ENCODE results near the gene WIF1. TPM values are rescaled to one million over a fixed set of nuclear protein-coding genes. Genes with fewer than 3 reads are reported as not detected.

WIF1 gene
- total and polyA plus RNA-seq, 8 donors, result 42.5 to 311 (median 214) TPM

- intact Hi-C loops (cut with DNase I), result no loop called here
- no peak for TF ChIP-seq CTCF (IDR thresholded peaks at IDR 0.05)
- no peak for ATAC-seq
- no peaks in the 10 kb centered on the region for H3K36me3 ChIP-seq
- no peaks in the 10 kb centered on the region for H3K27me3 ChIP-seq
- no peaks in the 10 kb centered on the region for H3K4me1 ChIP-seq
- H3K4me3 ChIP-seq, result no peak overlapping the region
- no peak for DNase-seq
- no peak overlapping the region for H3K27ac ChIP-seq
- H3K9me3 ChIP-seq, result no peaks in the 10 kb centered on the region
Measured at GRCh38 chr12:65016881-65017650, 104.0 kb downstream of the WIF1 start.

- no peak overlapping the region for H3K4me3 ChIP-seq
- intact Hi-C loops (cut with DNase I), result no loop called here
- no peak for TF ChIP-seq CTCF (IDR thresholded peaks at IDR 0.05)
- H3K9me3 ChIP-seq, result no peaks in the 10 kb centered on the region
- DNase-seq, result no peak
- H3K27ac ChIP-seq, result no peak overlapping the region
- H3K4me1 ChIP-seq, result no peaks in the 10 kb centered on the region
- ATAC-seq, result no peak
- H3K27me3 ChIP-seq, result no peaks in the 10 kb centered on the region
- H3K36me3 ChIP-seq, result no peaks in the 10 kb centered on the region
Measured at GRCh38 chr12:65015850-65016249, 105.3 kb downstream of the WIF1 start.

GRCh38 chr12:65014504-65015271 is 106.4 kb downstream of the WIF1 start:
- no peak for TF ChIP-seq CTCF (IDR thresholded peaks at IDR 0.05)
- intact Hi-C loops (cut with DNase I), result no loop called here
- Histone ChIP-seq H3K36me3 (no peaks in the 10 kb centered on the region), H3K4me3 (no peak overlapping the region), H3K9me3 (no peaks in the 10 kb centered on the region), H3K27me3 (no peaks in the 10 kb centered on the region), H3K4me1 (no peaks in the 10 kb centered on the region), H3K27ac (no peak overlapping the region)
- no peak for ATAC-seq
- no peak for DNase-seq

GRCh38 chr12:65010437-65010836 is 110.7 kb downstream of the WIF1 start:
- no peaks in the 10 kb centered on the region for H3K4me1 ChIP-seq
- H3K4me3 ChIP-seq, result no peak overlapping the region
- H3K27ac ChIP-seq, result no peak overlapping the region
- ATAC-seq (no peak), DNase-seq (no peak)
- intact Hi-C loops (cut with DNase I), result no loop called here
- no peaks in the 10 kb centered on the region for H3K9me3 ChIP-seq
- no peaks in the 10 kb centered on the region for H3K27me3 ChIP-seq
- no peak for TF ChIP-seq CTCF (IDR thresholded peaks at IDR 0.05)
- H3K36me3 ChIP-seq, result no peaks in the 10 kb centered on the region

- intact Hi-C loops (cut with DNase I), result no loop called here
- DNase-seq (no peak), ATAC-seq (no peak)
- Histone ChIP-seq H3K27me3 (no peaks in the 10 kb centered on the region), H3K9me3 (no peaks in the 10 kb centered on the region), H3K4me3 (no peak overlapping the region), H3K4me1 (no peaks in the 10 kb centered on the region), H3K36me3 (no peaks in the 10 kb centered on the region), H3K27ac (no peak overlapping the region)
- no peak for TF ChIP-seq CTCF (IDR thresholded peaks at IDR 0.05)
Measured at GRCh38 chr12:65005716-65006115, 115.4 kb downstream of the WIF1 start.

All from left lung (tissue), 10 donors.